B cell (primary cell): ENCODE data around the gene KRT23. TPM values are rescaled to one million over a fixed set of nuclear protein-coding genes. Genes with fewer than 3 reads are reported as not detected.

ENCODE experiments used
- ATAC-seq: fragments of 200-7000 bp; cut with Tn5 transposase; one replicate; pipeline ENCODE4 v1.10.0; 2021; ENCODE audit warnings: low read depth, mild to moderate bottlenecking, moderate number of reproducible peaks, moderate library complexity
- CTCF ChIA-PET: fragments of 350-600 bp; sonication (Branson Sonifier 250); formaldehyde crosslinking; loops from one replicate; lab custom pipeline; 2021; ENCODE audit warnings: antibody characterized with exemption, inconsistent platforms; lab: Charles Lee
- POLR2A ChIA-PET: fragments of 350-600 bp; sonication (Branson Sonifier 250); formaldehyde crosslinking; loops from one replicate; lab custom pipeline; 2021; ENCODE audit warnings: antibody characterized with exemption; lab: Charles Lee
- DNase-seq: peaks from one replicate; pipeline ENCODE4 v3.0.0; 2013
- H2AFZ ChIP-seq: 2 replicates; pipeline ENCODE4 v1.6.1; 2012; ENCODE audit warnings: mild to moderate bottlenecking, low read depth, low read length; ENCODE audit not compliant: insufficient read depth, poor library complexity, severe bottlenecking
- H3K27ac ChIP-seq, 2 donors: 1 replicate in 1 of 2; 2 replicates in 1 of 2; pipeline ENCODE4 v1.5.1; 2012 to 2013; ENCODE audit warnings: low read length in 2 of 2, mild to moderate bottlenecking in 2 of 2, moderate library complexity in 1 of 2
- H3K27me3 ChIP-seq, 4 experiments: fragments of 200-600 bp in 1 of 4; sonication (generic) in 1 of 4; replicated peaks in 1 of 4; 1 replicate in 2 of 4; 2 replicates in 2 of 4; pipeline versions ENCODE4 v1.6.1 to v1.7.0; 2013 to 2016; ENCODE audit warnings: low read length in 3 of 4, mild to moderate bottlenecking in 2 of 4, mixed read lengths in 1 of 4, moderate library complexity in 1 of 4; ENCODE audit not compliant: insufficient read depth in 4 of 4, control insufficient read depth in 3 of 4; ENCODE audit errors: control extremely low read depth in 1 of 4
- H3K36me3 ChIP-seq, 2 experiments: replicated peaks in 1 of 2; 1 replicate in 1 of 2; 2 replicates in 1 of 2; pipeline versions ENCODE4 v1.6.1 to v1.7.1; 2013; ENCODE audit warnings: low read length in 1 of 2; ENCODE audit not compliant: insufficient read depth in 2 of 2, control insufficient read depth in 1 of 2; ENCODE audit errors: control extremely low read depth in 1 of 2, extremely low read depth in 1 of 2
- H3K4me1 ChIP-seq, 2 donors: fragments of 200-600 bp in 1 of 2; sonication (generic) in 1 of 2; 1 replicate in 1 of 2; 2 replicates in 1 of 2; pipeline versions ENCODE4 v1.5.1 to v1.6.1; 2013 to 2017; ENCODE audit warnings: low read length in 2 of 2; ENCODE audit not compliant: control insufficient read depth in 2 of 2, insufficient read depth in 2 of 2
- H3K4me2 ChIP-seq: replicated peaks from 2 replicates; pipeline ENCODE3; 2012; ENCODE audit warnings: mild to moderate bottlenecking, low read depth, low read length; ENCODE audit not compliant: poor library complexity, severe bottlenecking
- H3K4me3 ChIP-seq, 5 experiments: fragments of 200-600 bp in 1 of 5; sonication (generic) in 1 of 5; 1 replicate in 3 of 5; 2 replicates in 2 of 5; pipeline versions ENCODE4 v1.5.1 to v1.7.0; 2011 to 2016; ENCODE audit warnings: low read length in 4 of 5, mild to moderate bottlenecking in 4 of 5, low read depth in 2 of 5, control low read depth in 1 of 5, moderate library complexity in 1 of 5; ENCODE audit not compliant: insufficient read depth in 1 of 5; ENCODE audit errors: control extremely low read depth in 1 of 5, extremely low read depth in 1 of 5
- H3K79me2 ChIP-seq: fragments of 200-600 bp; sonication (generic); one replicate; pipeline ENCODE4 v1.6.0; 2016; ENCODE audit warnings: low read length; ENCODE audit not compliant: control insufficient read depth, insufficient read depth
- H3K9ac ChIP-seq: fragments of 200-600 bp; sonication (generic); 2 replicates; pipeline ENCODE4 v1.6.1; 2017; ENCODE audit warnings: mild to moderate bottlenecking, low read length, moderate library complexity
- H3K9me3 ChIP-seq, 3 donors: one replicate each; pipeline versions ENCODE4 v1.6.1 to v1.7.1; 2013; ENCODE audit warnings: low read length in 2 of 3; ENCODE audit not compliant: control insufficient read depth in 2 of 3, insufficient read depth in 1 of 3; ENCODE audit errors: control extremely low read depth in 1 of 3
- H4K20me1 ChIP-seq: 2 replicates; pipeline ENCODE4 v1.6.0; 2012; ENCODE audit warnings: mild to moderate bottlenecking, low read length; ENCODE audit not compliant: insufficient read depth, control insufficient read depth, poor library complexity, severe bottlenecking
- H3K27ac Mint-ChIP-seq: one replicate; pipeline ENCODE4 v1.8.0; 2021; ENCODE audit warnings: mixed read lengths
- H3K27me3 Mint-ChIP-seq: one replicate; pipeline ENCODE4 v1.8.0; 2021; ENCODE audit warnings: mixed read lengths
- H3K4me1 Mint-ChIP-seq: one replicate; pipeline ENCODE4 v1.8.0; 2021; ENCODE audit warnings: mixed read lengths
- H3K4me3 Mint-ChIP-seq: one replicate; pipeline ENCODE4 v1.8.0; 2021; ENCODE audit warnings: mixed read lengths
- H3K9me3 Mint-ChIP-seq: one replicate; pipeline ENCODE4 v1.8.0; 2022; ENCODE audit warnings: mixed read lengths; ENCODE audit not compliant: insufficient read depth
- EZH2 ChIP-seq: IDR thresholded peaks from 2 replicates; pipeline ENCODE4 v1.6.1; 2012; ENCODE audit warnings: borderline replicate concordance, low read depth, mild to moderate bottlenecking, moderate library complexity, low read length; ENCODE audit not compliant: insufficient read depth, poor library complexity, severe bottlenecking
- WGBS: methylation state at CpG from one replicate; pipeline ENCODE4 v1.1.5; 2013; ENCODE audit warnings: missing lambda C conversion rate; ENCODE audit not compliant: insufficient coverage; 5-methylcytosine and 5-hydroxymethylcytosine counted together
- intact Hi-C: fragments of 100-400 bp; cut with micrococcal nuclease; formaldehyde crosslinking; loops from one replicate; pipeline ENCODE4 v1.10.0; 2022
- polyA plus RNA-seq: library from polyadenylated mRNA; depleted of rRNA; stranded (reverse); fragments of >200 nt; gene quantifications from 2 replicates; pipeline ENCODE4 v1.2.3, GENCODE V29; 2012
- total RNA-seq, 2 donors: library from RNA; stranded (reverse); fragments of 120-200 nt in 1 of 2; gene quantifications; 1 replicate in 1 of 2; 2 replicates in 1 of 2; pipeline versions ENCODE4 v1.2.3 to v1.2.4, GENCODE V29; 2013 to 2022
- TF ChIP-seq, protein P1 (sequence below): fragments of 200-600 bp; IDR thresholded peaks from one replicate; pipeline ENCODE4 v1.8.0; 2022; ENCODE audit warnings: antibody characterized with exemption, mild to moderate bottlenecking

Gene KRT23
- total and polyA plus RNA-seq, 2 donors (not counting 1 experiment from before 2014, with no cell fraction given), result 0.06 TPM; not detected in 1

DNA sequence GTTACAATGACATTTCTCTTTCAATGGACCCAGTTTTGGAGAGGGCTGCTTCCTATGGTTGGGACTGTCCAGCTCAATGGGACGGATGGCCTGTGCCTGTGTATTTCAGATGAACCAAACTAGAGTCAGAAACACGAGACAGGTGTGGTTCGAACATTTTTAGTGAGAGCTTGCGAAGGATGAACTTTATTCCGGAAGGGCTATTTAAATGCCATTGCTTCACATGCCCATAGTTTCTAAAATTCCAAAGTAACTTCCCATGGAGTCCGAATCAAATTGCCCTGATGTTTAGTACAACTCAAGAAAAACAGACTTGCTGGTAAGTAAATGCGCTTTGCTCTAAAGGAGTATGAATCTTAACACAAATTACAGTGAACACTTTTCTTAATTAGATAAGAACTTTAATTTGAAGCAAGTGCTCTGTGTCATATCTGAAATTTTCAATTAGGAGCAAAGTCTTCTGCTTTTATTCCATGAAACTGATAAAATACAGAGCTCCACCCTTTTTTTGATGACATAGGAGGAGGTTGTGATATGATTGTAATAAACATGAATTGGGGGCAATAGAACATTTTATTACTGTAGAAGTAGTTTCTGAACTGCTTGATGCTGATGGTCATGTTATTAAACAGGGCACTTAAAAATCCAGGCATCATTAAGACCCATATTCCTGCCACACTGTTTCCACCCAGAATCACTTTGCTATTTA lies 53.7 kb downstream of the KRT23 start:
- no peak overlapping the region for H3K4me3 Mint-ChIP-seq
- DNase-seq (no peak), ATAC-seq (no peak)
- Histone ChIP-seq H3K4me3 (no peak overlapping the region), H3K27ac (no peak overlapping the region), H3K9ac (no peak overlapping the region), H3K36me3 (no peaks in the 10 kb centered on the region), H3K4me2 (no peak overlapping the region), H3K9me3 (peaks cover 0 to 2% (median 0%) of the 10 kb centered on the region in 3 donors), H3K4me1 (no peaks in the 10 kb centered on the region), H2AFZ (no peak overlapping the region), H3K27me3 (peaks cover 0 to 12% (median 7%) of the 10 kb centered on the region in 4 experiments), H4K20me1 (no peaks in the 10 kb centered on the region), H3K79me2 (no peaks in the 10 kb centered on the region)
- no peak overlapping the region for H3K27ac Mint-ChIP-seq
- ChIA-PET CTCF (no interaction called here), POLR2A (no interaction called here)
- H3K4me1 Mint-ChIP-seq, result no peaks in the 10 kb centered on the region
- WGBS, result 96% methylated on average over 5 of the region's 7 CpGs
- no peaks in the 10 kb centered on the region for H3K9me3 Mint-ChIP-seq
- TF ChIP-seq EZH2, result no peak
- TF ChIP-seq, protein P1, sequence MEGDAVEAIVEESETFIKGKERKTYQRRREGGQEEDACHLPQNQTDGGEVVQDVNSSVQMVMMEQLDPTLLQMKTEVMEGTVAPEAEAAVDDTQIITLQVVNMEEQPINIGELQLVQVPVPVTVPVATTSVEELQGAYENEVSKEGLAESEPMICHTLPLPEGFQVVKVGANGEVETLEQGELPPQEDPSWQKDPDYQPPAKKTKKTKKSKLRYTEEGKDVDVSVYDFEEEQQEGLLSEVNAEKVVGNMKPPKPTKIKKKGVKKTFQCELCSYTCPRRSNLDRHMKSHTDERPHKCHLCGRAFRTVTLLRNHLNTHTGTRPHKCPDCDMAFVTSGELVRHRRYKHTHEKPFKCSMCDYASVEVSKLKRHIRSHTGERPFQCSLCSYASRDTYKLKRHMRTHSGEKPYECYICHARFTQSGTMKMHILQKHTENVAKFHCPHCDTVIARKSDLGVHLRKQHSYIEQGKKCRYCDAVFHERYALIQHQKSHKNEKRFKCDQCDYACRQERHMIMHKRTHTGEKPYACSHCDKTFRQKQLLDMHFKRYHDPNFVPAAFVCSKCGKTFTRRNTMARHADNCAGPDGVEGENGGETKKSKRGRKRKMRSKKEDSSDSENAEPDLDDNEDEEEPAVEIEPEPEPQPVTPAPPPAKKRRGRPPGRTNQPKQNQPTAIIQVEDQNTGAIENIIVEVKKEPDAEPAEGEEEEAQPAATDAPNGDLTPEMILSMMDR, result no peak
- intact Hi-C loops, result no loop called here
- peaks cover 33% of the 10 kb centered on the region for H3K27me3 Mint-ChIP-seq

DNA sequence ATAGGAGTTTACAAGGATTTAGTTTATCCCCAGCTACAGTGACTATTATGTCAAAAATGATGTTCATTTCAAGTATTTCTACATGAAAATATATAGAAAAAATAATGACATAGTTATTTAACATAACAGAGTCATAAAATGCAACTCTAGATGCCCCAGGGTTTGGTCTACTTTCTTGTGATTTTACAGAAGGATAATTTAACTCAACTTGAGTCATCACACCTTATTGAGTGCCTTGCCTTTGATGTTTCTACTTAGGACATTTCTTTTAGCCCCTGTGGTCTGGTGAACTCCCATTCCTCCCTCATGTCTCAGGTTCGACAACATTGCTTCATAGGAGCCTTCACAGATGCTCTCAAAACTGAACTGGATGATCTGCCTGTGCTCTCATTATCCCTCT lies 54.4 kb downstream of the KRT23 start:
- Mint-ChIP-seq H3K27me3 (peaks cover 26% of the 10 kb centered on the region), H3K27ac (no peak overlapping the region), H3K4me1 (no peaks in the 10 kb centered on the region), H3K4me3 (no peak overlapping the region), H3K9me3 (no peaks in the 10 kb centered on the region)
- Histone ChIP-seq H4K20me1 (no peaks in the 10 kb centered on the region), H3K4me3 (no peak overlapping the region), H3K36me3 (no peaks in the 10 kb centered on the region), H3K27me3 (peaks cover 0 to 12% (median 4%) of the 10 kb centered on the region in 4 experiments), H3K9ac (no peak overlapping the region), H3K9me3 (peaks cover 0 to 2% (median 0%) of the 10 kb centered on the region in 3 donors), H3K27ac (no peak overlapping the region), H2AFZ (no peak overlapping the region), H3K4me1 (no peaks in the 10 kb centered on the region), H3K79me2 (no peaks in the 10 kb centered on the region), H3K4me2 (no peak overlapping the region)
- no peak for DNase-seq
- no peak for ATAC-seq
- ChIA-PET POLR2A (no interaction called here), CTCF (no interaction called here)
- no peak for TF ChIP-seq EZH2
- TF ChIP-seq, protein P1, result no peak
- WGBS, result 92% methylated on average over 1 of the region's 1 CpG
- intact Hi-C loops, result no loop called here
